K562 (cell line): ENCODE measurements around the gene SLC34A2. TPM values are rescaled to one million over a fixed set of nuclear protein-coding genes. Genes with fewer than 3 reads are reported as not detected.

Experiments
- ATAC-seq: fragments of 200-7000 bp; cut with Tn5 transposase; 3 replicates; pipeline ENCODE4 v1.9.1; 2020; ENCODE audit warnings: moderate library complexity
- BruUV-seq: library from RNA; stranded (reverse); fragments of 400-500 nt; replicated peaks from 2 replicates; lab custom pipeline; 2021; lab: Mats Ljungman, UMichigan
- CTCF ChIA-PET: fragments of 300-600 bp; formaldehyde crosslinking; extraction: SDS; loops from one replicate; lab custom pipeline; 2021; ENCODE audit warnings: low intra/inter-chr PET ratio; lab: Yijun Ruan, JAX
- POLR2A ChIA-PET: fragments of 300-600, 350-650 bp; sonication (Branson Sonifier 250); formaldehyde crosslinking; extraction: SDS; loops from one replicate; lab custom pipeline; 2021; ENCODE audit warnings: antibody characterized with exemption, inconsistent platforms; lab: Yijun Ruan, JAX
- DNase-seq, 4 experiments: peaks; one replicate each; pipeline versions ENCODE4 v3.0.0 to v3.0.0-alpha.2; 2011 to 2018; ENCODE audit warnings: low spot score in 3 of 4, mixed read lengths in 3 of 4; ENCODE audit errors: extremely low read depth in 1 of 4
- FAIRE-seq: peaks from 2 replicates; lab custom pipeline; 2011; peaks lifted over from hg19 to GRCh38; lab: Jason Lieb, UNC
- H2AFZ ChIP-seq: 2 replicates; pipeline ENCODE4 v1.6.0; 2011; ENCODE audit warnings: low read depth, low read length, control low read depth, inconsistent platforms
- H3K27ac ChIP-seq: fragments of 200-600 bp; 3 replicates; pipeline ENCODE4 v1.8.0; 2011; ENCODE audit warnings: low read depth, mild to moderate bottlenecking, control low read depth, inconsistent platforms, low read length, moderate library complexity, mixed read lengths; ENCODE audit errors: extremely low read depth
- H3K27me3 ChIP-seq, 2 experiments: fragments of 300-600 bp in 1 of 2; 2 replicates in 1 of 2; 3 replicates in 1 of 2; pipeline versions ENCODE4 v1.6.0 to v1.8.0; 2011; ENCODE audit warnings: inconsistent platforms in 2 of 2, low read length in 2 of 2, mild to moderate bottlenecking in 1 of 2, mixed read lengths in 1 of 2, moderate library complexity in 1 of 2; ENCODE audit not compliant: control insufficient read depth in 2 of 2, insufficient read depth in 2 of 2
- H3K36me3 ChIP-seq: fragments of 300-600 bp; 3 replicates; pipeline ENCODE4 v1.8.0; 2011; ENCODE audit warnings: mild to moderate bottlenecking, low read length, inconsistent platforms; ENCODE audit not compliant: control insufficient read depth, insufficient read depth
- H3K4me1 ChIP-seq, 2 experiments: fragments of 200-600 bp in 1 of 2; replicated peaks in 1 of 2; 2 replicates in 1 of 2; 3 replicates in 1 of 2; pipeline versions ENCODE4 v1.5.1 to v1.8.0; 2011; ENCODE audit warnings: inconsistent platforms in 2 of 2, low read length in 2 of 2, mild to moderate bottlenecking in 1 of 2, mixed read lengths in 1 of 2, moderate library complexity in 1 of 2; ENCODE audit not compliant: control insufficient read depth in 2 of 2, insufficient read depth in 2 of 2
- H3K4me2 ChIP-seq: 2 replicates; pipeline ENCODE4 v1.6.1; 2011; ENCODE audit warnings: low read length, control low read depth, inconsistent platforms, mixed read lengths; ENCODE audit not compliant: insufficient read depth
- H3K4me3 ChIP-seq: fragments of 200-600 bp; sonication (generic), shearing (Covaris generic); 2 replicates; pipeline ENCODE4 v1.5.1; 2016; ENCODE audit warnings: control low read depth, inconsistent platforms
- H3K79me2 ChIP-seq: fragments of 200-600 bp; 3 replicates; pipeline ENCODE4 v1.8.0; 2011; ENCODE audit warnings: low read length, inconsistent platforms; ENCODE audit not compliant: control insufficient read depth, insufficient read depth
- H3K9ac ChIP-seq, 2 experiments: 2 replicates each; pipeline versions ENCODE4 v1.6.0 to v1.6.1; 2011; ENCODE audit warnings: low read depth in 2 of 2, low read length in 2 of 2, control low read depth in 1 of 2, inconsistent platforms in 1 of 2, mild to moderate bottlenecking in 1 of 2, mixed read lengths in 1 of 2; ENCODE audit not compliant: insufficient read depth in 1 of 2
- H3K9me1 ChIP-seq: one replicate; pipeline ENCODE4 v1.6.0; 2011; ENCODE audit warnings: inconsistent platforms, mild to moderate bottlenecking, low read length, moderate library complexity; ENCODE audit not compliant: control insufficient read depth, insufficient read depth
- H3K9me3 ChIP-seq: replicated peaks from 2 replicates; pipeline ENCODE4 v1.5.1; 2011; ENCODE audit warnings: low read depth, low read length, inconsistent platforms; ENCODE audit not compliant: control insufficient read depth, insufficient read depth
- H4K20me1 ChIP-seq: replicated peaks from 2 replicates; pipeline ENCODE4 v1.6.1; 2011; ENCODE audit warnings: low read length, inconsistent platforms, mixed read lengths; ENCODE audit not compliant: control insufficient read depth, insufficient read depth
- CXXC5 ChIP-seq: fragments of 250-450 bp; sonication (Bioruptor Pico); IDR thresholded peaks from 2 replicates; pipeline ENCODE4 v1.8.0; 2022; ENCODE audit warnings: inconsistent platforms, mild to moderate bottlenecking, moderate library complexity
- FOXM1 ChIP-seq, 2 experiments: fragments of 450-650 bp in 1 of 2; sonication (generic) in 1 of 2; formaldehyde crosslinking in 1 of 2; IDR thresholded peaks; 2 replicates each; pipeline versions ENCODE4 v1.6.1 to v1.9.0; 2017 to 2022; ENCODE audit warnings: low read depth in 2 of 2, mild to moderate bottlenecking in 2 of 2, missing genetic modification reagents in 1 of 2, moderate library complexity in 1 of 2
- GABPB2 ChIP-seq: fragments of 250-450 bp; sonication (Bioruptor Pico); conservative IDR thresholded peaks from 2 replicates; pipeline ENCODE4 v1.5.1; 2021; ENCODE audit warnings: mild to moderate bottlenecking
- GTF2A2 ChIP-seq: IDR thresholded peaks from 2 replicates; pipeline ENCODE4 v1.6.1; 2016; ENCODE audit warnings: mild to moderate bottlenecking, missing genetic modification characterization, missing compliant biosample characterization
- MEF2D ChIP-seq: conservative IDR thresholded peaks from 2 replicates; pipeline ENCODE4 v1.6.1; 2016; ENCODE audit warnings: low read depth, missing genetic modification characterization, missing compliant biosample characterization
- MIER1 ChIP-seq: fragments of 450-650 bp; IDR thresholded peaks from 2 replicates; pipeline ENCODE4 v1.6.1; 2016; ENCODE audit warnings: antibody characterized with exemption, mild to moderate bottlenecking, low read depth
- RFX5 ChIP-seq: IDR thresholded peaks from 2 replicates; pipeline ENCODE4 v1.6.1; 2011; ENCODE audit warnings: low read depth, mild to moderate bottlenecking, improper control_type of control experiment, low read length
- RNF2 ChIP-seq: sonication (generic); IDR thresholded peaks from 2 replicates; pipeline ENCODE4 v1.6.1; 2016
- SAP30 ChIP-seq: fragments of 200-600 bp; sonication (generic); IDR thresholded peaks from 2 replicates; pipeline ENCODE4 v1.6.1; 2012; ENCODE audit warnings: borderline replicate concordance, low read depth, mild to moderate bottlenecking, moderate library complexity, low read length, control low read depth, inconsistent platforms; ENCODE audit not compliant: insufficient read depth, poor library complexity, severe bottlenecking
- SMAD4 ChIP-seq: fragments of 250-450 bp; sonication (Bioruptor Pico); conservative IDR thresholded peaks from 2 replicates; pipeline ENCODE4 v1.8.0; 2021; ENCODE audit warnings: inconsistent platforms, mild to moderate bottlenecking, moderate library complexity
- TAL1 ChIP-seq: fragments of 450-650 bp; IDR thresholded peaks from 2 replicates; pipeline ENCODE4 v1.6.1; 2016; ENCODE audit warnings: mild to moderate bottlenecking
- ZNF143 ChIP-seq: sonication (generic); formaldehyde crosslinking; IDR thresholded peaks from 2 replicates; pipeline ENCODE4 v1.9.0; 2022; ENCODE audit warnings: mild to moderate bottlenecking, missing genetic modification reagents
- ZNF408 ChIP-seq: fragments of 250-450 bp; sonication (Bioruptor Pico); IDR thresholded peaks from 2 replicates; pipeline ENCODE4 v1.4.0; 2020; ENCODE audit warnings: low read depth, mild to moderate bottlenecking, moderate library complexity
- WGBS: fragments of 100-300 bp; shearing (Covaris generic); methylation state at CpG from one replicate; pipeline ENCODE4 v1.1.6; 2016; ENCODE audit warnings: low coverage, mixed read lengths; ENCODE audit not compliant: insufficient coverage; ENCODE audit errors: missing lambda C conversion rate; 5-methylcytosine and 5-hydroxymethylcytosine counted together
- in situ Hi-C: fragments of 300-500 bp; cut with MboI; formaldehyde crosslinking; loops from 4 replicates; pipeline ENCODE4 v1.15.0; 2018; ENCODE audit warnings: inconsistent platforms, mixed read lengths
- intact Hi-C: fragments of 100-400 bp; cut with micrococcal nuclease; formaldehyde crosslinking; loops from 2 replicates; pipeline ENCODE4 v1.14.2; 2022
- polyA plus RNA-seq, 8 experiments: library from polyadenylated mRNA; depleted of rRNA in 4 of 8; stranded (reverse) in 5 of 8; unstranded in 3 of 8; fragments of >200 nt; fragmentation: Nextera tagmentation in 2 of 8; fragmentation: Illumina TruSeq in 1 of 8; extraction: Ambion mirVana in 2 of 8; extraction: Trizol in 1 of 8; gene quantifications; 2 replicates each; pipeline versions ENCODE4 v1.2.1 to v1.2.3, GENCODE V29; 2011 to 2014; ENCODE audit warnings: inconsistent platforms in 1 of 8, missing spikeins in 1 of 8
- total RNA-seq, 7 experiments: library from RNA; depleted of rRNA in 6 of 7; stranded (reverse); fragments of >200 nt in 6 of 7; fragmentation: Illumina TruSeq in 2 of 7; extraction: Trizol in 2 of 7; gene quantifications; 2 replicates each; pipeline versions ENCODE4 v1.2.1 to v1.2.3, GENCODE V29; 2011 to 2021; ENCODE audit warnings: low replicate concordance in 1 of 7
- TF ChIP-seq, protein P1 (sequence below), 2 experiments: fragments of 450-650 bp in 1 of 2; sonication (generic) in 1 of 2; formaldehyde crosslinking; conservative IDR thresholded peaks; 2 replicates each; pipeline versions ENCODE4 v1.4.0 to v1.8.1; 2020 to 2022; ENCODE audit warnings: mild to moderate bottlenecking in 1 of 2, missing genetic modification reagents in 1 of 2
- TF ChIP-seq, protein P2 (sequence below), 3 experiments: fragments of 200-800 bp in 1 of 3; sonication (Bioruptor generic) in 1 of 3; sonication (generic) in 1 of 3; formaldehyde crosslinking in 1 of 3; IDR thresholded peaks; 2 replicates each; pipeline versions ENCODE4 v1.6.1 to v1.8.0; 2016 to 2022; ENCODE audit warnings: mild to moderate bottlenecking in 2 of 3, missing compliant biosample characterization in 2 of 3, missing genetic modification characterization in 2 of 3, missing genetic modification reagents in 1 of 3
- TF ChIP-seq, protein P3 (sequence below): fragments of 450-650 bp; formaldehyde crosslinking; conservative IDR thresholded peaks from 2 replicates; pipeline ENCODE4 v1.4.0; 2022; ENCODE audit warnings: mild to moderate bottlenecking, missing genetic modification characterization

Gene SLC34A2
- total and polyA plus RNA-seq, 9 of the 15 experiments (the other 6 are each of a cell fraction or from before 2014, with no cell fraction given) = 1.5 TPM; not detected in 8

DNA sequence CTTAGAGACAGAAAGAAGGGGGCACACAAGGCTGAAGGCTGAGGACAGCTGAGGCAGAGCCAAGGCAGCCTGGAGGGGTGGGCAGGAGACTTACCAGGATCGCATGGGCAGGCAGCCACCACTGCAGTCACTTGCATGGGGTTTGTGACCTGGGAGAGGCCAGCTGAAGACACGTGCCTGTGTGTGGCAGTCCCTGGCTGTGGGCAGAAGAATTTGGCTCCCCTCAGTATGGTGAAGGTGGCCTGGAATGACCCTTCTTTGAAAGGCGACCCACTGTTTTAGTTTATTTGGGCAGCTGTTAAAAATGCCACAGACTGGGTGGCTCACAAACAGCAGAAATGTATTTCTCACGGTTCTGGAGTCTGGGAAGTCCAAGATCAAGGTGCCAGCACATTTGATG lies 22.1 kb upstream of the SLC34A2 start:
- no peaks in the 10 kb centered on the region for H3K36me3 ChIP-seq
- TF ChIP-seq RNF2 (no peak), ZNF143 (CRISPR knock-in tag) (no peak), GTF2A2 (tag) (no peak), TAL1 (no peak), FOXM1 (IDR thresholded peaks at IDR 0.05; ENCODE audit: low read depth) (no peak), FOXM1 (CRISPR knock-in tag; IDR thresholded peaks at IDR 0.05; ENCODE audit: low read depth) (no peak), GABPB2 (CRISPR knock-in tag) (no peak), MIER1 (no peak), ZNF408 (CRISPR knock-in tag) (no peak), MEF2D (tag) (no peak), SMAD4 (CRISPR knock-in tag) (no peak), RFX5 (no peak), SAP30 (no peak), CXXC5 (CRISPR knock-in tag) (no peak)
- TF ChIP-seq, protein P1, sequence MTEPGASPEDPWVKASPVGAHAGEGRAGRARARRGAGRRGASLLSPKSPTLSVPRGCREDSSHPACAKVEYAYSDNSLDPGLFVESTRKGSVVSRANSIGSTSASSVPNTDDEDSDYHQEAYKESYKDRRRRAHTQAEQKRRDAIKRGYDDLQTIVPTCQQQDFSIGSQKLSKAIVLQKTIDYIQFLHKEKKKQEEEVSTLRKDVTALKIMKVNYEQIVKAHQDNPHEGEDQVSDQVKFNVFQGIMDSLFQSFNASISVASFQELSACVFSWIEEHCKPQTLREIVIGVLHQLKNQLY (CRISPR knock-in tag; conservative IDR thresholded peaks at IDR 0.05) = no peak
- TF ChIP-seq, protein P2, sequence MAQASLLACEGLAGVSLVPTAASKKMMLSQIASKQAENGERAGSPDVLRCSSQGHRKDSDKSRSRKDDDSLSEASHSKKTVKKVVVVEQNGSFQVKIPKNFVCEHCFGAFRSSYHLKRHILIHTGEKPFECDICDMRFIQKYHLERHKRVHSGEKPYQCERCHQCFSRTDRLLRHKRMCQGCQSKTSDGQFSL (CRISPR knock-in tag; IDR thresholded peaks at IDR 0.05) = no peak
- TF ChIP-seq, protein P2 (tag; IDR thresholded peaks at IDR 0.05) = no peak
- TF ChIP-seq, protein P3, sequence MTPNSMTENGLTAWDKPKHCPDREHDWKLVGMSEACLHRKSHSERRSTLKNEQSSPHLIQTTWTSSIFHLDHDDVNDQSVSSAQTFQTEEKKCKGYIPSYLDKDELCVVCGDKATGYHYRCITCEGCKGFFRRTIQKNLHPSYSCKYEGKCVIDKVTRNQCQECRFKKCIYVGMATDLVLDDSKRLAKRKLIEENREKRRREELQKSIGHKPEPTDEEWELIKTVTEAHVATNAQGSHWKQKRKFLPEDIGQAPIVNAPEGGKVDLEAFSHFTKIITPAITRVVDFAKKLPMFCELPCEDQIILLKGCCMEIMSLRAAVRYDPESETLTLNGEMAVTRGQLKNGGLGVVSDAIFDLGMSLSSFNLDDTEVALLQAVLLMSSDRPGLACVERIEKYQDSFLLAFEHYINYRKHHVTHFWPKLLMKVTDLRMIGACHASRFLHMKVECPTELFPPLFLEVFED = no peak
- BruUV-seq = no TSS peak
- no peak overlapping the region for H3K4me2 ChIP-seq
- WGBS = 0% methylated on average over 4 of the region's 4 CpGs
- no peak for DNase-seq
- H3K9me1 ChIP-seq = no peaks in the 10 kb centered on the region
- H3K9ac ChIP-seq = no peak overlapping the region
- intact Hi-C loops = no loop called here
- no peak overlapping the region for H3K4me3 ChIP-seq
- no peaks in the 10 kb centered on the region for H3K79me2 ChIP-seq
- H2AFZ ChIP-seq = no peak overlapping the region
- H3K27me3 ChIP-seq = peaks cover 0 to 8% of the 10 kb centered on the region in 2 experiments; a peak in 3 of 5 replicates
- no peak for ATAC-seq
- CTCF ChIA-PET = no interaction called here
- H3K9me3 ChIP-seq = no peaks in the 10 kb centered on the region
- in situ Hi-C loops = no loop called here
- H3K27ac ChIP-seq = no peak overlapping the region
- POLR2A ChIA-PET = interaction anchor here (1.0 kb wide), 1 partner anchor 14 kb away, joined by 5 read pairs; no protein-coding TSS in a partner anchor
- no peaks in the 10 kb centered on the region for H4K20me1 ChIP-seq
- FAIRE-seq = no peak
- H3K4me1 ChIP-seq = no peaks in the 10 kb centered on the region
